Superior temporal gyrus (tissue), 1 donor: ENCODE data around the gene RGS7.
"Not testable (repeated sequence)": the region's sequence is repeated elsewhere in the genome, so short reads cannot be mapped to it uniquely, and the experiment has no call there.

Source experiments
- DNase-seq: peaks from one replicate; pipeline ENCODE4 v3.0.0-alpha.2; 2016; ENCODE audit errors: extremely low spot score

The RGS7 gene

DNA sequence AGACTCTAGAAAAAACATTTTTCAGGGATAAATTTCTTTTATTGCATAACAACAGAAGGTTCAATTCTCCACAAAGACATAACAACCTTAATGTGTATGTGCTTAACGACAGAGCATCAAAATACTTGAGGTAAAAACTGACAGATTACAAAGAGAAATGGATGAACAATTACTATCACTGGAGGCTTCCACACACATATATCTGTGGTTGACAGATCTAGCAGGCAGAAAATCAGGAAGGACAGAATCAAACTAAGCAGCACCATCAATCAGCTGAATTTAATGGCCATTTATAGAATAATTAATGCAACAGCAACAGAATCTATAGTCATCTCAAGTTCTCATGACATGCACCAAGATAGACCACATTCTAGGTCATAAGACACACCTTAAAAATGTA lies 439.0 kb downstream of the RGS7 start:
- no peak for DNase-seq

DNA sequence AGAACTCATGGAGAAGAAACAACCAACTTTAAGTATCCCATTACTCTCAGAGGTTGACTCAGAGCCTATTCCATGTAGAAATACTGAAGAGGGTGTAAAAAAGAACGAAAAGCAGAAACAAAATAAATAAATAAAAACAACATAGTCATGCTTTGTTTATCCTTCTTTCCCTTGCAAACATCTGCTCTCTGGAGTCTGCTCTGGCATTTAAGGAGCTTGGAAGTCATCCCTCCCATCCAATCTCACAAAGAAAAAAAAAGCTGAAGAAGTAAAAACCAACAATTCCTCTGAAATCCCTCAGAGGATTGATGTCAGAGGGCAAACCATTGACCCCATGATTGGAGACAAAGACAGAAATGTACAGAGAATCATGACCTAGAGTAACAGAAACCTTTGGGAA lies 442.5 kb downstream of the RGS7 start:
- no peak for DNase-seq

DNA sequence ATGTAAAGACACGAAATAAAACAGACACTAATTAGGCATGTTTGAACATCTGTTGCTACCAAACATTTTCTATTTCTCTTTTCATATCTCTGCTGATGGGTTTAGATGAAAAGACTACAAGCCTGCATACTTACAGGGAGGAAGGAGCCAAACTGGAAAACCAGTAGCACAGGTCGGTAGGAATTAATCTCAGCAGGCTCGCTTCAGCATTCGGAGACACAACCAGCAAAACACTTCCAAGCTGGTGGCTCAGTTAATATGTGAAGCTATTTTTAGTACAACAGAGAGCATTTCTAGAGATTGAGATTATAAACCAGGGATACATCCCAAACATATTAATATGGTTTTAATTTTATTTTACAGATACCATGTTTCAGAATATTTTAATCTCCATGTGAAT lies 444.2 kb downstream of the RGS7 start:
- DNase-seq: no peak

DNA sequence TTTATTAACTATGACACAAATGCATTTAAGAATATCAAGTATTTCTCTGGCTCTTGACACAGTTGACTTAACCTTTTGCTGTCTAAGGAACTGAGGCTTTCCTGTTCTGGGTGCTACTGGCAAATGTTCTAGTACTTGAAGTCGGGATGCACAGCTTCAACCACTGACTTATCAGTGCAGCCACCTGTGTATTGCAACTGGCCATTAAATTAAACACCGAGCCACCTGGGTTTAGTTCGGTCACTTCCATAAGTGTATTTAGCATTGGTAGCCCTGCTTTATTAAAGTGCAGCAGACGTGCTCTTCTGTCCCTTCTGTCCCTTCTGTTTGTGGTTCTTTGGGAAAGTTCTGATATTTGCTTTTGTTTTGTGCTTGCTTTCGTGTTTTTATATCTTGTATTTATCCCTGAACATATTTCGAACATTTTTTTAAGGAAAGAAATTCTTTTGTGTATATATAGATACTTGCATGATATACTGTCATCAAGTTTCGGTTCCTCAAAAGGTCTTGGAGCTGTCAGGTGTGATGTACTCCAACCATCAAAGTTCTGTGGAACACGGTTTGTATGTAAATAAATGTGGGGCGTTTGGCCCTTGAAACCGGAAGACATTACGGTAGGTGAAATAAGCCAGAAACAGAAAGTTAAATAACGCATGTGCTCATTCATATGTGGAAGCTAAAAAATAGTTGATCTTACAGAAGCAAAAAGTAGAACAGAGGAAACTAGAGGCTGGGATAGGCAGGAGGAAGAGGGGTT lies 447.1 kb downstream of the RGS7 start:
- no peak for DNase-seq

DNA sequence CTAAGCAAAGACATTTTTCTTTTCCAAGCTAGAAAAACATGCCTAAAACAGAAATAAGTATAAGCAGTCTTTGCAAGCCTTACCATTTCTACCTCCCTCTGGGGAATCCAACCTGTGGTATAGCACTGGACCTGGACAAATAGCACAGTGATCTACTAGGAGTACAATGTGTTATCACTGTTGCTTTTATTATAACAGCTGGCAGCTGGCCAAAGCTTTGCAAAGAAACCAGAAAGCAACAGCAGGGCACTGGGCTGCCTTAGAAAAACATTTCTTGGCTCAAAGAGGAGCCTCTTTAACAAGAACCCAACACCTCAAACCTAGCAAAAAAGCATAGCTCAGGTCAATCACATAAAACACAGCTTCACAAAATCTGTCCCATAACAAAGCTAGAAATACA lies 450.5 kb downstream of the RGS7 start:
- no peak for DNase-seq

DNA sequence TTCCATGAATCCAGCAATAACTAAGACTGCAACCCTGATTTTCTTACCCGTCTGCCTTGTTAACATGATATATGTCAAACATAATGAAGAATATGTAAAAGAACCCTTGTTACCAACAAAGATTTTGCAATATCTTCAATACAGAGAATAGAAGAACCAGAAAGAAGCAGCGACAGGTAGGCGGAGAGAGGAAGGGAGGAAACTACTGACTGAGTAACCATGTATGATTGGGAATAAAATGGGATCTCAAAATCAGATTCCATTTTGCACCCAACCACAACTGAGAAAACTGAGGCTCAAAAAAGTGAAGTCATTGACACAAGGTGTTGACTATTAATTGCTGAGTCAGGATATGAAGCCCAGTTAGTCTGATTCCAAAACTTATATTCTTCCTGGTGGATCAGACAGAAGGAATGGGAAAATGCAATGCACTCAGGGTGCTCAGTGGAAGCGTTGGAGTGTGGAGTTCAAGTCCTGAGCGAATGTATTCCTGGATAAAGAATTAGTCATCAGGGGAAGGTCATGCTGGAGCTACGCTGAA lies 451.7 kb downstream of the RGS7 start:
- no peak for DNase-seq

DNA sequence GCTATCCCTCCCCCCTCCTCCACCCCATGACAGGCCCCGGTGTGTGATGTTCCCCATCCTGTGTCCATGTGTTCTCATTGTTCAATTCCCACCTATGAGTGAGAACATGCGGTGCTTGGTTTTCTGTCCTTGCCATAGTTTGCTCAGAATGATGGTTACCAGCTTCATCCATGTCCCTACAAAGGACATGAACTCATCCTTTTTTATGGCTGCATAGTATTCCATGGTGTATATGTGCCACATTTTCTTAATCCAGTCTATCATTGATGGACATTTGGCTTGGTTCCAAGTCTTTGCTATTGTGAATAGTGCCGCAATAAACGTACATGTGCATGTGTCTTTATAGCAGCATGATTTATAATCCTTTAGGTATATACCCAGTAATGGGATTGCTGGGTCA lies 461.6 kb downstream of the RGS7 start:
- not testable (repeated sequence) for DNase-seq

DNA sequence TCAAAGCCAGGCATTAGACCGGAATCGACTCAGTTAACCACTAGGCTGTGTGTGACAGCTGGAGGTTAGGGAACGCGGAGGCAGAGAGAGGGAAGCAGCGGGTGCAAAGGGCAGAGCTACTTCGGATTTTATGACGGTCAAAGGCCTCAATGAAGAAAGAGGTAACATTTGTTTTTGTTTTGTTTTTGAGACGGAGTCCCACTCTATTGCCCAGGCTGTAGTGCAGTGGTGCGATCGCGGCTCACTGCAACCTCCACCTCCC lies 468.3 kb downstream of the RGS7 start:
- no peak for DNase-seq

DNA sequence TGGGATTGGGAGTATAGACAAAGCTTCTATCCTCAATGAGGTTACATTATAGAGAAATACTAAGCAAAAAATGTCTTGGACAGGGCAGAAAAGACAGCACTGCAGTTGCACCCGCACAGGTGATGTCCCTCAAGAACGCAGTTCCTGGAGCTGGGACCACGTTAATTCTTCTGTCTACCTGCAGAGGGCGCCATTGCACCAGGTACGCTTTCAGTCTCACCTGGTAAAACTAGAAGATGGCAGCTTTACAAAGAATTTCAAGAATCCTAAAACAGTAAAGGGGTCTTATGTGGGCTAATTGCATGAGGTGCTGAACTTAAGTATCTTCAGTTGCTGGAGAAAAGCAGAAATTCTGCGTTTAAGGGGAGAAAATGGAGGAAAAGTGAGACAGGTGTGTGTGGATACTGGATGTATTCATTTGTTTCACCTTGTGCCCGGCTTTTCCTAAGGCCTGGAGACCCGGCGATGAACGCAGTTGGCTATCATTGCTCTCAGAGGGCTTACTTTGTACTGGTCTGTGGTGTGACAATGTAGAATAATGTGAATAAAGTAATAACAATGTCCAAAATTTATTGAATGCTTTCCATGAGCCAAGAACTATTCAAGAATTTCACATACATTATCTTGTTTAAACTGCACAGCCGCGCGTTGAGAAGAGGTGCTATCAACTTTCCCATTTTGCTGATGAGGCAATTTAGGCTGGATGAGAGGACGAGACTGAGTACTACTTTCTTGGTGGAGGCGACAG lies 468.8 kb downstream of the RGS7 start:
- no peak for DNase-seq

DNA sequence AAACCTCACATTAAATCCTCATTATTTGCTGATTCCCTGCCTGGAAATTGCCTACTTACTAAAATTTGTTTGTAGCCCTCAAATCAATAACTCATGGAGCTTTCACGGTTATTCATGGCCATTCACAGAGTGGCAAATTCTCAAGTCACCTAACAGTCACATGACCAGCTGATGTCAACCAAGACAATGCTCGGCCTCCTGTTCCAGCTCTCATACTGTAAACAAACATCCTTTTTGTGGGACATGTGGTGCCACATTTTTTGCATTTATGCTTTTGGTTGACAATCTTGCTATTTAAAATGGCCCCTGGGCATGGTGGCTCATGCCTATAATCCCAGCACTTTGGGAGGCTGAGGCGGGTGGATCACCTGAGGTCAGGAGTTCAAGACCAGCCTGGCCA lies 473.5 kb downstream of the RGS7 start:
- DNase-seq: no peak

DNA sequence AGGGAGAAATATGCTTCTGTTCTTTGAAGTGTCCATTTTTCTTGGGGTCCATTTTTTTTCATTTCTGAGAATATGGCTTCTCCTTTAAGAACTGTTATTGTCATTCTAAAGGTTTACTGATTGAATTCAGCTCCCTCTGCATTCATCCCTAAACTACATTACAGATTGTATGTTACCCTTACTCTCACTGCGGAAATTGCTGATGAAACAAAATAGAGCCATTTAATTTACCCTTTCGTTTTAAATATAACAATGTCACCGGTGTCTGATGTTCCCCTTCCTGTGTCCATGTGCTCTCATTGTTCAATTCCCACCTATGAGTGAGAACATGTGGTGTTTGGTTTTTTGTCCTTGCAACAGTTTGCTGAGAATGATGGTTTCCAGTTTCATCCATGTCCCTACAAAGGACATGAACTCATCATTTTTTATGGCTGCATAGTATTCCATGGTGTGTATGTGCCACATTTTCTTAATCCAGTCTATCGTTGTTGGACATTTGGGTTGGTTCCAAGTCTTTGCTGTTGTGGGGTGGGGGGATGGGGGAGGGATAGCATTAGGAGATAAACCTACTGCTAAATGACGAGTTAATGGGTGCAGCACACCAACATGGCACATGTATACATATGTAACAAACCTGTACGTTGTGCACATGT lies 474.2 kb downstream of the RGS7 start:
- not testable (repeated sequence) for DNase-seq

DNA sequence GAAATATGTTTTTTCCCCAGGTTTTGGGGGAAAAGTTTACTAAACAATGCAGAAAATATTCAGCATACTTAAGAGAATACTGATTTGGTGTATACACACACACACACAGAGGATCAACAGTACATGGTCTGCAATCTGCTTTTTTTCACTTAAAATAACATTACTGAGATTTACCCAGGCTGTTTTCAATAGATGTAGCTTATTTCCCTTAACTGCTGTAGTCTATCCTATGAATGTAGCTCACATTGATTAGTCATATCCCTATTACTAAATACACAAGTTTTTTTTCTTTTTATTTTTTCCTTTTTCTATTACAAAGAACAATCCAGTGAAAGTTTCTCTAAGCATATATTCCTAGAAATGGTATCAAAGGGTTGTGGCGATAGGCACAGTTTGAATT lies 478.4 kb downstream of the RGS7 start:
- DNase-seq: no peak

DNA sequence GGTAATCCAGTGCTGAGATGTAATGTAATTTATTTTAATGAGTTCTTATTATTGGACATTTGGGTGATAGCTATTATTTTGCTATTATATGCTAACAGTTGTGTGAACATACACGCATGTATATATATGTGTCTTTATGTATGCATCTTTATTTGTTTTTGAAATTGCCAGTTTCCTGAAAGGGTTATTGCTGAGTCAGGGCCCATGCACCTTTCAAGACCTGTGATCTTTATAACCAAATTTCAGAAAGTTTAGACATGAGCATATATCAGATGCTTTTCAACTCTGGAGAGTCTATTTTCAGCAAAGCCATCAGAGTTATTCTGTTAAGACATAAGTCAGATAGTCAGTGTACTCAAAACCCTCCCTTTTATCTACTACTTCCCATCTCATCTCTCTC lies 479.4 kb downstream of the RGS7 start:
- DNase-seq: no peak

DNA sequence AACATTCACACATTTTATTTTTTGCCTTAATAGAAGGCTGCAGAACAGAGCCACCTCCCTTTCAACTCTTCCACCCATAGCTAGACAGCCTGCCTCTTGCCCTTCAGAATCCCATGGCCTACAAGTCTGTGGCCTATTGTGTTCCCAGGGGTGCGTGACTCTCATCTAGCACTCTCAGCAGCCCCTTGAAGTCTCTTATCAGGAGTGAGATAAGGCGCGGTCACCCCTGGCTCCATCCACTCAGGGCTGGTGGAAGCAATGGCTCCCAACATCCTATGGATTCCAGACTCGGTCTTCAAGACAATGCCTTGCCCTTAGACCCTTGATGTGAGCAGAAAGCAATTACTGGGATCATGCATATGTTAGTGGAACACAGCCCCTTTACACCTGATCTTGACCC lies 480.9 kb downstream of the RGS7 start:
- DNase-seq: no peak

DNA sequence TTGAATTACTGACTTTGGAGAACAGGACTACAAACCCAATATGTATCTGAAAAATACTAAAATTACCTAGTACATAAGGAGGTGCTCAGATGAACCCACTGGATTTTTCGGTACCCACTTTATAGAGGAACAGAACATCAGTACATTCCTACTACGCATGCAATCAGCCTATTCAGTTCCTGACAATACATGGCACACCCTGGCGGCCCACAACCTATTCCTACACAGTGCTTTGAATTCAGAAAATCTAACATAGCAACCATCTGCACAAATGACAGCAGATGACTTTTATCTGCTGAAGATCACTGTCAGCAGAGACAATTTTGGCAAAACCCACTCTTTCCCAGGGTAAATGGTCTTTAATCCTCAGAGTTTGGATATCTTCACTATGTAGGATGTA lies 487.9 kb downstream of the RGS7 start:
- no peak for DNase-seq

DNA sequence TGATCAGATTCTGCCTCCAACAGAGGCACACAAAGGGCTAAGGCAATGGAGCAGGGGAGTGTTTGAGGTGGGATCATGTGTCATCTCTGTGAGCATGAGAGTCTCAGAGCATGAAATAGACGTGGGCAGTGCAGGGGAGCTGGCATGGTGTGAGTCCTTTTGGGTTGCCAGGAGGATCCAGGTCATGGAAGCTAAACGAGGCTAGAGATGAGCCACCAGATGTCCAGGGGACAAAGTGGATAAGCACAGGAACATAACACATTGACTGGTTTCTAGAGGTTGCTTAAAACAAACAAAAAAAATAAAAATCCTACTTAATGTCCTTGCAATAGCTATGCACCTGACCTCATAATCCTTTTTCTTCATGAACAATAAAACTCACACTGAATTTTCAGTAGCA lies 490.3 kb downstream of the RGS7 start:
- no peak for DNase-seq

DNA sequence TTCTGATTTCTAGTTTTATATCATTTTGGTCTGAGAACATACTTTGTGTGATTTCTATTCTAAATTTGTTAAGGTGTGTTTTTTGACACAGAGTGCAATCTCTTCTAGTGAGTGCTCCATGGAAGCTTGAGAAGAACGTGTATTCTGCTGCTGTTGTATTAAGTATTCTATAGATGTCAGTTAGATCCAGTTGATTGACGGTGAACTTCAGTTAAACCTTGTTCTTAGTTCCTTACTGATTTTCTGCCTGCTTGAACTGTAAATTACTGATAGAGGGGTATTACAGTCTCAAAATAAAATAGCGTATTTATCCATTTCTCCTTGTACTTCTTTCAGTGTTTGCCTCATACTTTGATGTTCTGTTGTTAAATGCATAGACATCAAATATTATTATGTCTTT lies 497.0 kb downstream of the RGS7 start:
- DNase-seq: no peak

DNA sequence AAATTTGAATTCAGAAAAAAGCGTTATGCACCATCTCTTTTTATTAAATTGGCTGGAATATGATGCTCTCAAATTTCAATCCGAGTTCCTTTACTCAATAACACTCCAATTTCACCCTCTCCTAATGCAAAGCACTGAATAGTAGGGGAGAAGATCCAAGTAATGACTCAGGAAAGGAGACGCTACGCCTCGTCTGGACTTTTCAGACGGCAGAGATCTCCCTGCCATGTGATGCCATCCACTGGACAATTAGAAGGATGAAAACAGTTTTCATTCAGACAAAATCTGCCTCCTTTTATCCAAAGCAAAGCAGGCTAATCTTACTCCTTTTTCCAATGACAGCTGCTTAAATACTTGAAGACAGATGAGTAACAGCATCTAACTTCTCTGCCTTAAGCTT lies 502.6 kb downstream of the RGS7 start:
- DNase-seq: no peak

DNA sequence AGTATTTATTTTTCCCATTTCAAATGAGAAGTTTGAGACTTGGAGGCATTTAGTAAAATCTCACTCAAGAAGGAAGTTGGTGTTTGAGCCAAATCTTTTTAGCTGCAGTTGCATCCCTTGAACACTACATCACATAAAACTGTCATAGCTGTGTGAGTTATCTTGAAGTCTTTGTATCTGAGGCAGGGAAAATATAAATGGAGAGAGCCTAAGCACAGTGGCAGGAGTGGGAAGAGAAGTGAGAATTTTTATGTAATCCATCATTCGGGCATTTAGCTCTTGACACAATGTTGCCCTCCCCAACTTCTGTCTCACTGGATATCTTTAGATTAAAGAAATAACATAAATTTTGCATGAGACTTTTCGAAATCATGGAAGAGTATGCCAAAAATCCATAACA lies 509.7 kb downstream of the RGS7 start:
- peak; percentile 48 for DNase-seq

DNA sequence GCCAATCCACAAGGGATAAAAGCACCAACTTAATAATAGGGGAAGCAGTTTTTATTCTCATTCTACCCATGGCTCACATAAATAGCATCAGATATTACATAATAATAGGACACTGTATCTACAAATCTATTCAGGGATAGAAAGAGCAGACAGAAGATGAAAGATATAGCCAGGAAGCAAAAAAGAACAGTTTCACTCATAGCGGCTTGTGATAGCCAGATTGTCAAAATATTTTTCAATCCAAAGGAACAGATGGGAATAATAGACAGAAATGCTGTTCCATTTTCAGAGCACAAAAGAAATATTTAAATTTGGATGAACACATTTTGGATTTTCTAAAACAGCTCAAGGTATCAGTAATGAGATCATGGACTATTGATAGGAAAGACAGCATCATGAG lies 512.5 kb downstream of the RGS7 start:
- DNase-seq: no peak

DNA sequence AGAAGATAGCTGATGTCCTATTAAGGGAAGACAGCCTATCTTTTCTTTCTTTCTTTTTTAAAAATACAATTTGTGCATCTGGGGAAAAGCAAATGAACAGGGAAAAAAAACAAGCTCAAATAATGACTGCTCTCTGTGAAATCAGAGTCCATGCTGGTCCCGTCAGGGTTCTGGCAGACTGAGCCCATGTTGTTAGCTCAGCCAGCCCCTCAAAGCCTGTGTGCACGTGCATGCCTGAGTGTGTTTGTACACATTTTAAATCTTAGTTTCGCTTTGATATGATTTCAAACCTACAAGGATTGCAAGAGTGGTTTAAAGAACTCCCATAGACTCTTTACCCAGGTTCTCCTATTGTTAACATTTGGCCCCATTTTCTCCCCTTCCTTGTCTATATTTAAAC lies 513.2 kb downstream of the RGS7 start:
- no peak for DNase-seq

DNA sequence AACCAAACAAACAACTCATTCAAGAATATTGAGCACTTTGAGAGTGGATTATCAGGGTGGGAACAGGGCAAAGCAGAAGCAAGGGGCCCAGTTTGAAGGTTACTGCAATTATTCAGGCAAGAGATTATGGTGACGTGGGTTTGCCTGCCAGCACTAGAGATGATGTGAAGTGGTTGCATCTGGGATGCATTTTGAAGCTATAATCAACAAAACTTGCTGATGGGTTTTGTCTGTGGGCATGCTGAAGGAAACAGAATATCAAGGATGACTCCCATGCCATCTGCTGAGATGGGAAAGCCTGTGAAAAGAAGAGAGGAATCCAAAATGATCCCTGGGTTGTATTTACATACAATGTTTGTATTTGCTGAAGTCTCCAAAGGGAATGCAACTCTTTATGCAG lies 520.7 kb downstream of the RGS7 start:
- DNase-seq: no peak

DNA sequence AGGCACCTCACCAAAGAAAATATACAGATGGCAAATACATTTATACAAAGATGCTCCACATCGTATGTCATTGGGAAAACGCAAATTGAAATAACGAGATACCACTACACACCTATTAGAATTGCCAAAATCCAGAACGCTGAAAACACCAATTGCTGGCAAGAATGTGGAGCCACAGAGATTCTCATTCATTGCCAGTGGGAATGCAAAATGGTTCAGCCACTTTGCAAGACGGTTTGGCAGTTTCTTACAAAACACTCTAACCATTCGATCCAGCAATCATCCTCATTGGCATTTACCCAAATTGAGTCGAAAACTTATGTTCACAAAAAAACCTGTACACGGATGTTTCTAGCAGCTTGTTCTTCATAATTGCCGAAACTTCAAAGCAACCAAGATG lies 521.7 kb downstream of the RGS7 start:
- no peak for DNase-seq
